ENCODE results near the gene NIF3L1. TPM values are rescaled to one million over a fixed set of nuclear protein-coding genes. Genes with fewer than 3 reads are reported as not detected.

NIF3L1 gene
- 36.4 and 59.3 TPM in 2 replicates for total RNA-seq

- H3K4me3 ChIP-seq (ENCODE audit: low read depth, low read length): peak within 1 kb of the TSS; percentile 79
- no peak for TF ChIP-seq CTCF (conservative IDR thresholded peaks at IDR 0.05; ENCODE audit: low read depth, low read length)
- peak; percentile 89 for DNase-seq (ENCODE audit: low read depth)
These were observed at the start of gene NIF3L1, which contains the start of gene PPIL3 for GRCh38 chr2:200888704-200889625. Gene NIF3L1, plus strand, starts transcription at chr2:200889371. Its CDS starts 2,573 bp downstream, at chr2:200891944. Gene PPIL3, minus strand, starts transcription at chr2:200889077. Its CDS starts 1,462 bp downstream, at chr2:200887615.

- no peak overlapping the region for H3K4me3 ChIP-seq (ENCODE audit: low read depth, low read length)
- no peak for DNase-seq (ENCODE audit: low read depth)
- no peak for TF ChIP-seq CTCF (conservative IDR thresholded peaks at IDR 0.05; ENCODE audit: low read depth, low read length)
These were observed 49.7 kb upstream of the NIF3L1 start for GRCh38 chr2:200839513-200839912.

GRCh38 chr2:200843993-200844948 lies 44.9 kb upstream of the NIF3L1 start:
- H3K4me3 ChIP-seq (ENCODE audit: low read depth, low read length): no peak overlapping the region
- no peak for DNase-seq (ENCODE audit: low read depth)
- TF ChIP-seq CTCF (conservative IDR thresholded peaks at IDR 0.05; ENCODE audit: low read depth, low read length): no peak

GRCh38 chr2:200845194-200845593 lies 44.0 kb upstream of the NIF3L1 start:
- TF ChIP-seq CTCF (conservative IDR thresholded peaks at IDR 0.05; ENCODE audit: low read depth, low read length): no peak
- DNase-seq (ENCODE audit: low read depth): no peak
- H3K4me3 ChIP-seq (ENCODE audit: low read depth, low read length): no peak overlapping the region

- TF ChIP-seq CTCF (conservative IDR thresholded peaks at IDR 0.05; ENCODE audit: low read depth, low read length): no peak
- DNase-seq (ENCODE audit: low read depth): no peak
- H3K4me3 ChIP-seq (ENCODE audit: low read depth, low read length): no peak overlapping the region
These were observed 43.4 kb upstream of the NIF3L1 start for GRCh38 chr2:200845669-200846325.

- no peak for DNase-seq (ENCODE audit: low read depth)
- H3K4me3 ChIP-seq (ENCODE audit: low read depth, low read length): no peak overlapping the region
- no peak for TF ChIP-seq CTCF (conservative IDR thresholded peaks at IDR 0.05; ENCODE audit: low read depth, low read length)
These were observed 41.9 kb upstream of the NIF3L1 start for GRCh38 chr2:200847269-200847668.
